ENCODE results near the gene FBXW11. TPM values are rescaled to one million over a fixed set of nuclear protein-coding genes. Genes with fewer than 3 reads are reported as not detected.

The FBXW11 gene
- total RNA-seq, 1 experiment from 2014 or later, result 71.1 TPM

GRCh38 chr5:171851251-171851650, 155.2 kb downstream of the FBXW11 start:
- no peaks in the 10 kb centered on the region for H3K27me3 ChIP-seq
- H3K36me3 ChIP-seq, result peaks cover 31% of the 10 kb centered on the region

DNA sequence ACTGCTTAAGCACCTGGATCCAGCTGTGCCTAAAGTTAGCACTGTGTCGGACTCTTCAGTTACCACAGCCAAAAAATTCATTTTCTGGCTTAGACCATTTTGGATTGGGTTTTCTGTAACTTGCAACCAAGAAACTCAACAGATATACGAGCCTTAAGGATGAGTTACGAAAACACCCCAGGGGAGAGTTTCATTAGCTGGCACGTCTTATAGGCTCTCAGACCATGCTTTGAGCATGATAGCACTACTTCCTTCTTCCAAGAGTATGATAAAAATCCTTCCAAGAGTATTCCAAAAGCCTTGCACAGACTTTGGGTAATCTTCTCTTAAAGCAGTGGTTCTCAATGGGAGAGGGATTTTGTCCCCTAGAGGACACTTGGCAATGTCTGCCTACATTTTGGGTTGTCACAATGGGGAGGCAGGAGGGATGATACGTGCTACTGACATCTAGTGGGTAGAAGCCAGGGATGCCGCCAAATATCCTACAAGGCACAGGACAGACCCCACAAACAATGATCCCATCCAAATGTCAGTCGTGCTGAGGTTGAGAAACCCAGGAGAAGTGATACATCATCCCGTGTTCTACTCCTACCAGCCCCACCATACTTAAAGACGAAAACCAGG, 156.0 kb downstream of the FBXW11 start:
- DNase-seq, result peak; percentile 55
- Histone ChIP-seq H3K4me3 (no peak overlapping the region), H3K27me3 (no peaks in the 10 kb centered on the region), H3K9me3 (no peaks in the 10 kb centered on the region), H3K36me3 (peaks cover 27% of the 10 kb centered on the region)

More at GRCh38 chr5:171851251-171851650, 155.2 kb downstream of the FBXW11 start:
- Histone ChIP-seq H3K4me3 (no peak overlapping the region), H3K9me3 (no peaks in the 10 kb centered on the region)
- DNase-seq, result no peak

DNA sequence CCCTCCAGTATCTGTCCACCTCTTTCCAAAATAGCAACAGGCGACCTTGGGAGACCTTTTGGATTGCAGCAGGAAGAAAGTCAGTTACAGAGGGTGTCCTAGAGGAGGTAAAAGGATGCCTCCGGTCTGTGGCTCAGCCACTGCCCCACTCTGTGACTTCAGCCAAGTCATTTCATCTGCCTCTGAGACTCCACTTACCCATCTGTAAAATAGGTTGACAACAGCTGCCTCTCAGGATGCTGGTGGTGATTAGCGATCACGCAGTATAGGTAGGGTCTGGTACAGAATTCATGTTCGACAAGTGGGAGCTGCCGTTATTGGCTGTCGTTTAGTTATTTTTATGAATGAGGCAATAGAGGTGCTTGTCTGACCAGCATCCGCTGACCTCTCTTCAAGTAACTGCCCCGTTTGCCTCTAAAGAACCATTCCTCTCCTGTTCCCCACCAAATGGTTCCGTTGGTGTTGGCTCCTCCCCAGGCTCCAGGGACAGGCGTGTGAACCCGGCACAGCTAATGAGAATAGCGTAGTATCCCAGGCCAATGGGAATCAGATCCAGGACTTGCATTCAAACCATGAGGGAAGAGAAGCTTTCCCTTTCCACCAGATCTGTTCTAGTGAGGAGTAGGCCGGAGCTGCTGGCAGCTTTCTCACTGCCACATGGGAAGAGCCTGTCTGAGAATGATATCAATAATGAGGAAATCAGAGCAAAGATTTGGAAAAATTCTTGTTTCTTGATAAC, 156.7 kb downstream of the FBXW11 start:
- no peaks in the 10 kb centered on the region for H3K27me3 ChIP-seq
- DNase-seq, result no peak
- H3K36me3 ChIP-seq, result peaks cover 30% of the 10 kb centered on the region

GRCh38 chr5:171848911-171849520, 157.4 kb downstream of the FBXW11 start:
- no peaks in the 10 kb centered on the region for H3K9me3 ChIP-seq
- H3K27me3 ChIP-seq, result no peaks in the 10 kb centered on the region
- DNase-seq, result no peak
- no peak overlapping the region for H3K4me3 ChIP-seq
- peaks cover 25% of the 10 kb centered on the region for H3K36me3 ChIP-seq

More for the DNA sequence above, 156.7 kb downstream of the FBXW11 start:
- Histone ChIP-seq H3K9me3 (no peaks in the 10 kb centered on the region), H3K4me3 (no peak overlapping the region)

- Histone ChIP-seq H3K9me3 (no peaks in the 10 kb centered on the region), H3K27me3 (no peaks in the 10 kb centered on the region), H3K4me3 (no peak overlapping the region), H3K36me3 (peaks cover 25% of the 10 kb centered on the region)
- no peak for DNase-seq
Observed at GRCh38 chr5:171848486-171848885, 158.0 kb downstream of the FBXW11 start.

DNA sequence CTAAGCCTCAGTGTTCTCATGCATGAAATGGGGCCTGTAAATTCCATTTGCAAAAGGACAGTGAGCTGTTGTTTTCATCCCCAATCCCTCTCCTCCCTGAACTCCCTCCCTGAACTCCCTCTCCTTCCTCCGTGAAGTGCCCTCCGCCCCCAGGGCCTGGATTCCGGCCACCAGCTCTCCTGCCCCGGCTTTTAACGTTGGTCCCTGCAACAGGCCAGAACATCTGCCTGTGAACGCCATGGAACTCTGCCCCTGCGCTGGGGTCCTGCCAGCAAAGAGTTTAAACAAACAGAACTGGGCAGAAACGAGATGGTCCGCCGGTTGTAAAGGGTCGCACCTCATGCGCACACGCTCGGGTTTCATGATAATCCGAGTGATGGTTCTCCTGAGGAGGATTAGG, 158.4 kb downstream of the FBXW11 start:
- no peak overlapping the region for H3K4me3 ChIP-seq
- H3K27me3 ChIP-seq, result no peaks in the 10 kb centered on the region
- H3K36me3 ChIP-seq, result peaks cover 22% of the 10 kb centered on the region
- no peaks in the 10 kb centered on the region for H3K9me3 ChIP-seq
- no peak for DNase-seq

DNA sequence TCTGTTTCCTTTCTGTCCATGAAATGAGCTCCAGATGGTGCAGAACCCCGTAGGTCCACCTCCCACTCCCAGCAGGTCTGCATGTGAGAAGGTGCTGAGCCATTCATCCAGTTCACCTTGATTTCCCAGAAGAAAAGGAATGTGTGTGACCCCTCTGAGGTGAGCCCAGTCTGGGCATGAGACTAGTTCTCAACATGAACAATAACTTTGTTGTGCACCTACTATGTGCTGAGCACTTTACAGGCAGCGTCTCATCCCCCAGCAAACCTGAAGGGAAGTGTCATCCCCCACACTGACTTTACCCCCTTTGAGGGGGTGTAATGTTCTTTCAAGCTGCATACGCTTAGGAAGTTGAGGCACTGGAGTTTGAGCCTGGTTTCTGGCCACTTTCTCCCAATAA, 159.4 kb downstream of the FBXW11 start:
- Histone ChIP-seq H3K9me3 (no peaks in the 10 kb centered on the region), H3K27me3 (no peaks in the 10 kb centered on the region)

GRCh38 chr5:171846323-171846722, 160.1 kb downstream of the FBXW11 start:
- DNase-seq, result no peak
- H3K27me3 ChIP-seq, result no peaks in the 10 kb centered on the region
- no peaks in the 10 kb centered on the region for H3K9me3 ChIP-seq
- peaks cover 16% of the 10 kb centered on the region for H3K36me3 ChIP-seq
- no peak overlapping the region for H3K4me3 ChIP-seq

More for the DNA sequence above, 159.4 kb downstream of the FBXW11 start:
- H3K36me3 ChIP-seq, result peaks cover 16% of the 10 kb centered on the region
- H3K4me3 ChIP-seq, result no peak overlapping the region
- DNase-seq, result no peak

DNA sequence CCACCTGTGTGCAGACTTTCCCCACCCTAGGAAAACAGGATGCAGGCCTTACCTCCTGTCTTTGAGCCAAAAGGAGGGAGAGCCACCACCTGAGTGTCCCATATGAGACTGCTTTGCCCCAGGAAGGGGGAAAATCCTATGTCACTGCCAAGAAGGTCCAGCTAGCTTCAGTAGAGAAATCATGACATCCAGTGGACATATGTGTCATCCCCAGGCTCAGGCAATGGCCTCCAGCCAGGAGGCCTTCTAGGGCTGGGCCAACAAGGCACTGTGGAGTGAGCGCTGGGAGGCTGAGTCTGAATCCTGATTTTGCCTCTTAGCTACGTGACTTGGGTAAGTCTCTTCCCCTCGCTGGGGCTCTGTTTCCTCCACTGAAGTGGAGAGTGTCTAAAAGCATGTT, 160.6 kb downstream of the FBXW11 start:
- H3K36me3 ChIP-seq, result peaks cover 16% of the 10 kb centered on the region
- H3K4me3 ChIP-seq, result no peak overlapping the region
- H3K27me3 ChIP-seq, result no peaks in the 10 kb centered on the region
- DNase-seq, result peak; percentile 55
- H3K9me3 ChIP-seq, result no peaks in the 10 kb centered on the region

DNA sequence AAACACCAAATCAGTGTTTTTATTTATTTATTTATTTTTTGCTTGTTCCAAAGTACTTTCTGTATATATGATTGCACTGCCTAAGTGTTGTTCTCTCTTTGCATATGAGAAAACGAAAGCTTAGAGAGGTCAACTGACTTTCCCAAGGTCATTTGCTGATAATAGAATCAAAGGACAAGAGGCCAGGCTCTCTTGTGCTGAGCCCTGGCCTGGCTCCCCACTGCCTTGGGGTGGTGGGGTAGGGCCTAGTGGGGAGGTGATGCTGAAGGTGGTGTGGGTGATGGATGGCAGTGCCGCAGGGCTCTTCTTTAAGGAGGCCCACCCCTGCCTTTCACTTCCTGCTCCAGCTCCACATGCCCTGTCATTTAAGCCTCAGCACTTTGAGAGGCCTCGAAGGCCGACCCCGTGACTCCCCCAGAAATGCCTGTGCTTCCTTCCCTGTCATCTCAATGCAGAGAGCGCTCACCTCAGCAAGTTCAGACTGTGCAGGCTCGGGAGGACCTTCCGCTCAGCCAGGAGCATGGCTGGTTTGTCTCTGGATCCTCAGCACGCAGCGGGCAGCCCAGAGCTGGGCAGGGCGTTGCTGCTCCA, 161.3 kb downstream of the FBXW11 start:
- H3K36me3 ChIP-seq, result peaks cover 16% of the 10 kb centered on the region
- DNase-seq, result no peak
- no peaks in the 10 kb centered on the region for H3K27me3 ChIP-seq
- no peaks in the 10 kb centered on the region for H3K9me3 ChIP-seq
- H3K4me3 ChIP-seq, result no peak overlapping the region

DNA sequence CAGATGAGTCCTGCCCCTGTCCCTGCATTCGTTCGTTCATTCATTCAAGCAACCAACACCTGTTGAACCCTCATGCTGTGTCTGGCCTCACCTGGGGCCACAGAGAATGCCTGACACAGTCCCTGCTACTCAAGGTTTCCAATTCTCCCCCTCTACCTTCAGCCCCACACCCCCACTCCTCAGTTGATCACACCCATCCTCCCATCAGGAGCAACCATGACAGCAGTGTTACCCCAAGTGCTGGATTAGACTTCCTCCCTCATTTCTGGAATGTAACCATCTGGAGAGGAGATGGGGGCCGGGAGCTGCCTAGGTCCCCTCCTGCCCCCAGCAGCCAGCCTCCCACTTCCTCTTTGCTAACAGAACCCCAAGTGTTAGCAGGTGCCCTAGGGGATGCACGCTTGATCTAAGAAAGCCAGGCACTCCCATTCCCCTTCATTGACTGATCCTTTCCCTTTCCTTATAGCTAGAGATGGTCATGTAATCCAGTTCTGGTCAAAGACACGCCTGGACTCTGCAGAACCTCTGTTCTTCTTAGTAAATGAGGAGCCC, 163.6 kb downstream of the FBXW11 start:
- H3K9me3 ChIP-seq, result no peaks in the 10 kb centered on the region
- no peaks in the 10 kb centered on the region for H3K27me3 ChIP-seq
- no peak for DNase-seq
- no peak overlapping the region for H3K4me3 ChIP-seq
- peaks cover 16% of the 10 kb centered on the region for H3K36me3 ChIP-seq

DNA sequence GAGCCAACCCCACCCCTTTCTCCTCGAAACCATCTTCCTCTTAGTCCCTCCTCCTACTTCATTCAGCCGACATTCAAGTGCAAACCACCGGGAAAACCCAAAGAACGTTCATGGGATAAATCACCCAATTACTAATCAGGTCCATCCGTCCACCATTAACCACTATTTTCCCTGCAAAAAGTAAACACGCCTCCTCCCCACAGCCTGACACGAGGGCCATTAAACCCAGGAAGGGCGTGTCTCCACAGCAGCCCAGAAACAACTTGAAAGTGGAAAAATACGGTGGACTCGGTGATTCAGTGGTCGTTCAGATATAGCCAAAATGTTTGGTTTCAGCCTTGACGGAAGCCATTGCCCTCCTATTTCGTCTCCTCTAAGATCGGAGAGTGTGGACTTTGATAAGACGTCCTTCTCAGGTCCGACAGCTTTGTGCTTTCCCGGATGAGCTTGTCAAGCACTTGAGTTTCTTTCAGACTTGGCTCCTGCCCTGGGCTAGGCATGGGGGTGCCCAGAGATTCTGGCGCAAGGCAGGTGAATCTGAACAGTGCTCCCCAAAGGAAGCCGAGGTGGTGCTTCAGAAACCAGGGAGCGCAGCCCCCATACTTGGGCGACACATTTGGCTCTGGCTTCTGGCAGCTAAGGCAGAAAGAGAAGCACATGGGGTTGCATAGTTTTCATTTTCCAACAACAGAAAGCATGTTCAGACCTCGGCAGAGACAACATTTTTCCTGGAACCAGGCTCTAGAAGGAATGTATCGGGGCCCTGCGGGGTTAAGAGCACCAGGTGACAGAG, 164.3 kb downstream of the FBXW11 start:
- Histone ChIP-seq H3K4me3 (no peak overlapping the region), H3K27me3 (no peaks in the 10 kb centered on the region), H3K36me3 (peaks cover 11% of the 10 kb centered on the region), H3K9me3 (no peaks in the 10 kb centered on the region)
- DNase-seq, result no peak

GRCh38 chr5:171840711-171841522, 165.5 kb downstream of the FBXW11 start:
- no peak overlapping the region for H3K4me3 ChIP-seq
- peaks cover 5% of the 10 kb centered on the region for H3K36me3 ChIP-seq
- no peak for DNase-seq
- H3K9me3 ChIP-seq, result no peaks in the 10 kb centered on the region
- no peaks in the 10 kb centered on the region for H3K27me3 ChIP-seq

DNA sequence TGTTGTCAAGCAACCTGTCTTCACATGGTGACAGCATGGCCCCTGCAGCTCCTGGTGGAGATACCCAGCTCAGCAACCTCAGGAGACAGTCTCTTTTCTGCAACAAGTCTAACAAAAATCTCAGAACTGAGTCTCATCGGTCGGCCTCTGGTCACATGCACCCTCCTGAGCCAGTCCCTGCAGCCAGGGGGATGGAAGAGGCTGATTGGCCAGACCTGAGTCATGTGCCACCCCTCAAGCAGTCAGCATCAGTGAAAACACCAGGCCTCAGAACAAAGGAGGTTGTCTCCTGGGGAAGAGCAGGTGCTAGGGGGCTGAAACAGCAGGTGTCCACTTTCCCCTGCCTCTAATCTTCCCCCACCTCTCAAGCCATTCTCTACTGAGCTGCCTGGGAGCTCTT, 166.4 kb downstream of the FBXW11 start:
- Histone ChIP-seq H3K4me3 (no peak overlapping the region), H3K36me3 (peaks cover 2% of the 10 kb centered on the region), H3K27me3 (no peaks in the 10 kb centered on the region), H3K9me3 (no peaks in the 10 kb centered on the region)
- DNase-seq, result no peak

- H3K4me3 ChIP-seq, result no peak overlapping the region
- H3K9me3 ChIP-seq, result peaks cover 2% of the 10 kb centered on the region; the same call in 1 of the 2 replicates
- peaks cover 2% of the 10 kb centered on the region for H3K36me3 ChIP-seq
- DNase-seq, result no peak
- H3K27me3 ChIP-seq, result no peaks in the 10 kb centered on the region
Observed at GRCh38 chr5:171839112-171839511, 167.3 kb downstream of the FBXW11 start.

DNA sequence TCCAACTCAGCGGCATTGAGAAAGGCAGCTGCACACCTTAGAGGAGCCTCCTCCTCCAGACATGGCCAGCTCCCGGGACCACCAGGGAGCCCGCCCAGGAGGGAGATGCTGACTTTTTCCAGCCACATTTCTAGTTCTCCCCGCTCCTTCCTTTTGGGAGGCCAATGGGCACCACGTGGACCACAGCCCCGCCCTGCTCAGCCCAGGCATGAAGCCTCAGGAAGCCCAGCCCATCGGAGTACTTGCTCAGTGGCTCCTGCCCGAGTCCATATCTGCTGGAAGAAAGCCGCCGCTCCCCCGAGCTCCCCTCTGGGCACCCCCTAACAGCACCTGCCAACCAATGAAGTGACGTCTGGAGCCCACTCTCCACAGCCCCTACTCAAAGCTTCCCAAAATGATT, 168.4 kb downstream of the FBXW11 start:
- Histone ChIP-seq H3K4me3 (no peak overlapping the region), H3K36me3 (peaks cover 8% of the 10 kb centered on the region), H3K27me3 (no peaks in the 10 kb centered on the region), H3K9me3 (peaks cover 11% of the 10 kb centered on the region; the same call in 1 of the 2 replicates)
- DNase-seq, result no peak

Measured in MG63 (cell line).